SK-N-SH (cell line): ENCODE measurements around the gene KDM1A.

Experiments
- POLR2AphosphoS5 ChIP-seq: IDR thresholded peaks from 2 replicates; pipeline ENCODE4 v1.6.1; 2012; ENCODE audit warnings: low read depth, low read length
- TCF12 ChIP-seq: IDR thresholded peaks from 2 replicates; pipeline ENCODE4 v1.4.0; 2012
- TF ChIP-seq, protein P1 (sequence below): fragments of 200-600 bp; sonication (generic); IDR thresholded peaks from 2 replicates; pipeline ENCODE4 v1.6.1; 2017; ENCODE audit warnings: antibody characterized with exemption, mild to moderate bottlenecking, moderate library complexity
- TF ChIP-seq, protein P2 (sequence below): IDR thresholded peaks from 2 replicates; pipeline ENCODE4 v1.4.0; 2012; ENCODE audit warnings: low read depth

DNA sequence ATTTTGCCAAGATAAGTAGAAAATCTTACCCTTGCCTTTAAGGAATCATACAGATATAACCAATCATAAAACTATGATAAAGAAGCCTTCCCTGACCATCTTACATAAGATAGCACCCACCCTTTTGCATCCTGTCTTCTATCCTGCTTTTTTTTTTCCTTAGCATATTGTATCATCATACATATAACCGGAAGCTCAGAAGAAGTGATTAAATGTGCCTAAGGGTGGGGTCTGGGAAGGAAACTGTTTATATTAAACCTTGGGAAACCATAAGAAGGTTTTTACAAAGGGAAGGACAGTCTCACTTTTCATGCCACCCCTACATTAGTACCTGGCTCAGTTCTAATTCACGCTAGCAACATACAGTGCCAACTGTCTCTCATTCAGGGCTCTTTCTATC lies 82.6 kb downstream of the KDM1A start:
- TF ChIP-seq, protein P1, sequence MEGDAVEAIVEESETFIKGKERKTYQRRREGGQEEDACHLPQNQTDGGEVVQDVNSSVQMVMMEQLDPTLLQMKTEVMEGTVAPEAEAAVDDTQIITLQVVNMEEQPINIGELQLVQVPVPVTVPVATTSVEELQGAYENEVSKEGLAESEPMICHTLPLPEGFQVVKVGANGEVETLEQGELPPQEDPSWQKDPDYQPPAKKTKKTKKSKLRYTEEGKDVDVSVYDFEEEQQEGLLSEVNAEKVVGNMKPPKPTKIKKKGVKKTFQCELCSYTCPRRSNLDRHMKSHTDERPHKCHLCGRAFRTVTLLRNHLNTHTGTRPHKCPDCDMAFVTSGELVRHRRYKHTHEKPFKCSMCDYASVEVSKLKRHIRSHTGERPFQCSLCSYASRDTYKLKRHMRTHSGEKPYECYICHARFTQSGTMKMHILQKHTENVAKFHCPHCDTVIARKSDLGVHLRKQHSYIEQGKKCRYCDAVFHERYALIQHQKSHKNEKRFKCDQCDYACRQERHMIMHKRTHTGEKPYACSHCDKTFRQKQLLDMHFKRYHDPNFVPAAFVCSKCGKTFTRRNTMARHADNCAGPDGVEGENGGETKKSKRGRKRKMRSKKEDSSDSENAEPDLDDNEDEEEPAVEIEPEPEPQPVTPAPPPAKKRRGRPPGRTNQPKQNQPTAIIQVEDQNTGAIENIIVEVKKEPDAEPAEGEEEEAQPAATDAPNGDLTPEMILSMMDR = no peak
- TF ChIP-seq TCF12 (no peak), POLR2AphosphoS5 (no peak)
- TF ChIP-seq, protein P2, sequence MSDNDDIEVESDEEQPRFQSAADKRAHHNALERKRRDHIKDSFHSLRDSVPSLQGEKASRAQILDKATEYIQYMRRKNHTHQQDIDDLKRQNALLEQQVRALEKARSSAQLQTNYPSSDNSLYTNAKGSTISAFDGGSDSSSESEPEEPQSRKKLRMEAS = no peak
